ENCODE measurements around the gene CLDN12. TPM values are rescaled to one million over a fixed set of nuclear protein-coding genes. Genes with fewer than 3 reads are reported as not detected.

CLDN12 gene
- total RNA-seq (2012; rRNA removed) = 42.5 and 46.4 TPM in 2 replicates
- 33.4 and 34.5 TPM in 2 replicates for polyA plus RNA-seq (2012; rRNA removed)
- 27.8 and 39.8 TPM in 2 replicates for polyA plus RNA-seq (2012; cell fraction: cytosol; rRNA removed)
- 42.6 and 51.6 TPM in 2 replicates for polyA plus RNA-seq (2012; cell fraction: nucleus; rRNA removed; ENCODE audit: low replicate concordance)
- percentile 74 among the genes with signal in this experiment for Bru-seq, nascent RNA
- BruChase-seq, experiment 1, labeled RNA remaining after a 6-hour chase = percentile 72 among the genes with signal in this experiment
- percentile 97 among the genes with signal in this experiment for BruChase-seq, experiment 2, labeled RNA remaining after a 2-hour chase
- long read RNA-seq, transcript CLDN12-201 (3 exons, 3,565 nt) = major isoform, 18 of 28 reads
- long read RNA-seq, partial matches to known transcripts = 0 of 28 reads
- long read RNA-seq, other reads (novel, unspliced or antisense) = 5 of 28 reads

DNA sequence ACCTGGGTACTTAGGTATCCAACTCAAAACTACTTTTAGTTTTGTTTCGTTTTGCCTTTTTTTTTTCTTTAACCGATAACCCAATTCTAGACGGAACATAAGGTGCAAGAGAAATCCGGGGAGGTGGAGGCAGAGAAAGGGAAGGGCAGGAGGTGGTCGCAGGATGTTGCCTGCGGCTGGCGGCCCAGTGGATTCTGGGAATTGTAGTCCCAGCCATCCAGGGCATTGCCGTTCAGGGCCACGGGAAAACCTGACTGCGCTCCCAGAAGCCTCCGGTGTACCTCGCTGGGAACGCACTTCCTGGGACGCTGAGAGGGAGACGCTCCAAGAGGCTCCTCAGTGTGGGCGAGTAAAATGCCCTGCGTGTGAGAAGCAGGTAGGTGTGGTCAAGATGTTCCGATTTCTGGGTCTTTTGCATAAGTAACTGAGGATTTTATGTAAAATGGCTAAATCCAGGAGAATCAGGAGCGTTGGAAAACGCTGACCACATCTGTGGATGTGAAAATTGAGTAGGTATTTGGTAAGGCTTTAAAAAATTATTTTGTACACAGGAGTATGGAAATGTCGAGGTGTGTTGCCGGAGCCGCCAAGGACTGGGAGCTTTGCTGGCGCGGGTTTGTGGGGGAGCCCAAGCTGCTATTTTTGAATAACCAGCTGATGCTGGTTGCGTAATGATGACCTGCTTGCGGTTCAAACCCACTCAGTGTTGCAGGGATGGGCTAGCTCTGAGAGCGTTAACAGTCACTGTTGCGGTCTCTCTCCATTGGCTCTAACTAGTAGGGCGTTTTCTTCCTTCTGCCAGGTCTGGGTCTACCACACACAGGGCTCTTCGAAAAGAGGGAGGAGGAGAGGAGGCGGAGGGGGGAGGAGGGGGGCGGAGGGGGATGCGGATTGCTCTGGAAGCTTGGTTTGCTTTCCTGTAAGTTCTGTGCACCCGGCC, at the start of gene CLDN12:
Gene CLDN12, plus strand, starts transcription at position 288 of the 940 bp plus-strand sequence. CDS start 9,216 bp downstream, outside the sequence.
- ATAC-seq (ENCODE audit: low read depth) (peak; percentile 98), DNase-seq (peak; percentile 99)
- peak within 1 kb of the TSS; percentile 66 for H3K4ac ChIP-seq (ENCODE audit: low read depth, low read length)
- peak within 1 kb of the TSS; percentile 68 for H2AK9ac ChIP-seq (replicated peaks; ENCODE audit: low read depth, low read length, poor library complexity)
- peak within 1 kb of the TSS; percentile 87 for H3K9ac ChIP-seq (ENCODE audit: low read depth, low read length)
- ChIA-PET POLR2A (ENCODE audit: unreplicated experiment) (no interaction called here), CTCF (interaction anchor here (0.6 kb wide), 1 partner anchor 290 kb away, joined by 7 read pairs; no protein-coding TSS in a partner anchor)
- no peak within 1 kb of the TSS for H2BK20ac ChIP-seq (ENCODE audit: low read depth, low read length)
- no peaks in the 10 kb centered on the region for H3K9me3 ChIP-seq (ENCODE audit: control insufficient read depth, insufficient read depth, low read length)
- H4K20me1 ChIP-seq (ENCODE audit: insufficient read depth, low read length) = no peaks in the 10 kb centered on the region
- peaks cover 10 to 13% of the 10 kb centered on the region in 2 experiments; a peak in 3 of 4 replicates for H3K79me1 ChIP-seq (ENCODE audit: low read depth in 1 of 2, low read length in 2 of 2)
- peak within 1 kb of the TSS; percentile 80 for H2BK5ac ChIP-seq (ENCODE audit: low read depth, low read length, poor library complexity, severe bottlenecking)
- H4K8ac ChIP-seq (ENCODE audit: low read depth in 2 of 2, low read length in 2 of 2) = peak within 1 kb of the TSS; percentile 34 to 92
- peak within 1 kb of the TSS; percentile 27 for H3K27ac ChIP-seq (ENCODE audit: insufficient read depth, low read length)
- peak within 1 kb of the TSS; percentile 30 for H3K18ac ChIP-seq (ENCODE audit: low read depth, low read length)
- peak within 1 kb of the TSS; percentile 40; the same call in 1 of the 2 replicates for H3K23ac ChIP-seq (ENCODE audit: low read depth, low read length)
- H3K4me2 ChIP-seq (ENCODE audit: low read depth, low read length) = peak within 1 kb of the TSS; percentile 87
- peak within 1 kb of the TSS; percentile 65 for H4K5ac ChIP-seq (ENCODE audit: low read depth, low read length)
- H2AFZ ChIP-seq (replicated peaks; ENCODE audit: low read length, poor library complexity) = peak within 1 kb of the TSS; percentile 60
- BruUV-seq (replicated peaks) = no TSS peak
- H2AK5ac ChIP-seq (ENCODE audit: low read depth, low read length) = no peak within 1 kb of the TSS
- H3K36me3 ChIP-seq (ENCODE audit: control insufficient read depth, insufficient read depth, low read length) = peaks cover 9% of the 10 kb centered on the region
- peak within 1 kb of the TSS; percentile 80 for H4K91ac ChIP-seq (ENCODE audit: insufficient read depth, low read depth, low read length)
- no peaks in the 10 kb centered on the region for H3K4me1 ChIP-seq (ENCODE audit: control insufficient read depth, insufficient read depth, low read length)
- peak within 1 kb of the TSS; percentile 87 for H3K56ac ChIP-seq (ENCODE audit: extremely low read depth, insufficient read depth, low read length)
- no peaks in the 10 kb centered on the region for H3K9me1 ChIP-seq (ENCODE audit: insufficient read depth, low read length)
- 0% methylated on average over 20 of the region's 35 CpGs; no CpG with 5 or more reads in 1 of the 2 experiments for WGBS, 2 experiments (ENCODE audit: extremely low coverage in 2 of 2, insufficient read length in 1 of 2)
- H3K14ac ChIP-seq (replicated peaks; ENCODE audit: low read depth, low read length) = peak within 1 kb of the TSS; percentile 88
- peak within 1 kb of the TSS; percentile 52 for H3K4me3 ChIP-seq (ENCODE audit: insufficient read depth, low read depth, low read length)
- in situ Hi-C loops (cut with MboI; ENCODE audit: low sequenced_read_pairs) (no loop called here), dilution Hi-C loops (cut with HindIII; ENCODE audit: low sequenced_read_pairs, unreplicated experiment) (no loop called here), intact Hi-C loops (cut with micrococcal nuclease) (loop anchor here (1.0 kb wide), 1 partner anchor 57 kb away; the partner anchor contains the start of gene GTPBP10)
- no peaks in the 10 kb centered on the region for H3K27me3 ChIP-seq (ENCODE audit: control insufficient read depth, insufficient read depth, low read length)
- peak within 1 kb of the TSS; percentile 28 for H2BK120ac ChIP-seq (ENCODE audit: low read depth, low read length)
- H2BK15ac ChIP-seq (ENCODE audit: low read depth, low read length) = peak within 1 kb of the TSS; percentile 4; the same call in 1 of the 3 replicates
- no peak for TF ChIP-seq RCOR1 (IDR thresholded peaks at IDR 0.05; ENCODE audit: insufficient replicate concordance, low read length)
- TF ChIP-seq RAD21 (IDR thresholded peaks at IDR 0.05; ENCODE audit: low read length) = no peak
- peak; percentile 41; the same call in 1 of the 2 replicates for TF ChIP-seq RFX5 (IDR thresholded peaks at IDR 0.05; ENCODE audit: low read depth, low read length)
- TF ChIP-seq, protein P1, sequence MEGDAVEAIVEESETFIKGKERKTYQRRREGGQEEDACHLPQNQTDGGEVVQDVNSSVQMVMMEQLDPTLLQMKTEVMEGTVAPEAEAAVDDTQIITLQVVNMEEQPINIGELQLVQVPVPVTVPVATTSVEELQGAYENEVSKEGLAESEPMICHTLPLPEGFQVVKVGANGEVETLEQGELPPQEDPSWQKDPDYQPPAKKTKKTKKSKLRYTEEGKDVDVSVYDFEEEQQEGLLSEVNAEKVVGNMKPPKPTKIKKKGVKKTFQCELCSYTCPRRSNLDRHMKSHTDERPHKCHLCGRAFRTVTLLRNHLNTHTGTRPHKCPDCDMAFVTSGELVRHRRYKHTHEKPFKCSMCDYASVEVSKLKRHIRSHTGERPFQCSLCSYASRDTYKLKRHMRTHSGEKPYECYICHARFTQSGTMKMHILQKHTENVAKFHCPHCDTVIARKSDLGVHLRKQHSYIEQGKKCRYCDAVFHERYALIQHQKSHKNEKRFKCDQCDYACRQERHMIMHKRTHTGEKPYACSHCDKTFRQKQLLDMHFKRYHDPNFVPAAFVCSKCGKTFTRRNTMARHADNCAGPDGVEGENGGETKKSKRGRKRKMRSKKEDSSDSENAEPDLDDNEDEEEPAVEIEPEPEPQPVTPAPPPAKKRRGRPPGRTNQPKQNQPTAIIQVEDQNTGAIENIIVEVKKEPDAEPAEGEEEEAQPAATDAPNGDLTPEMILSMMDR (conservative IDR thresholded peaks at IDR 0.05; ENCODE audit: low read depth, low read length) = no peak
- no peak for TF ChIP-seq NFE2L2 (IDR thresholded peaks at IDR 0.05; ENCODE audit: low read depth, low read length)
- no peak; the same call in 1 of the 2 replicates for TF ChIP-seq MXI1 (IDR thresholded peaks at IDR 0.05; ENCODE audit: borderline replicate concordance, low read depth, low read length)
- TF ChIP-seq, protein P2, sequence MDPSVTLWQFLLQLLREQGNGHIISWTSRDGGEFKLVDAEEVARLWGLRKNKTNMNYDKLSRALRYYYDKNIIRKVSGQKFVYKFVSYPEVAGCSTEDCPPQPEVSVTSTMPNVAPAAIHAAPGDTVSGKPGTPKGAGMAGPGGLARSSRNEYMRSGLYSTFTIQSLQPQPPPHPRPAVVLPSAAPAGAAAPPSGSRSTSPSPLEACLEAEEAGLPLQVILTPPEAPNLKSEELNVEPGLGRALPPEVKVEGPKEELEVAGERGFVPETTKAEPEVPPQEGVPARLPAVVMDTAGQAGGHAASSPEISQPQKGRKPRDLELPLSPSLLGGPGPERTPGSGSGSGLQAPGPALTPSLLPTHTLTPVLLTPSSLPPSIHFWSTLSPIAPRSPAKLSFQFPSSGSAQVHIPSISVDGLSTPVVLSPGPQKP (IDR thresholded peaks at IDR 0.05; ENCODE audit: borderline replicate concordance, low read depth, low read length) = no peak
- peak; percentile 25; the same call in 1 of the 2 replicates for TF ChIP-seq FOS (IDR thresholded peaks at IDR 0.05; ENCODE audit: low read depth, low read length)
- TF ChIP-seq, protein P3, sequence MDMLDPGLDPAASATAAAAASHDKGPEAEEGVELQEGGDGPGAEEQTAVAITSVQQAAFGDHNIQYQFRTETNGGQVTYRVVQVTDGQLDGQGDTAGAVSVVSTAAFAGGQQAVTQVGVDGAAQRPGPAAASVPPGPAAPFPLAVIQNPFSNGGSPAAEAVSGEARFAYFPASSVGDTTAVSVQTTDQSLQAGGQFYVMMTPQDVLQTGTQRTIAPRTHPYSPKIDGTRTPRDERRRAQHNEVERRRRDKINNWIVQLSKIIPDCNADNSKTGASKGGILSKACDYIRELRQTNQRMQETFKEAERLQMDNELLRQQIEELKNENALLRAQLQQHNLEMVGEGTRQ (IDR thresholded peaks at IDR 0.05; ENCODE audit: low read depth, low read length) = peak; percentile 70

Measured in IMR-90 (cell line).